ENCODE measurements around the gene SCFD2. TPM values are rescaled to one million over a fixed set of nuclear protein-coding genes. Genes with fewer than 3 reads are reported as not detected.

Gene SCFD2
- total RNA-seq, 1 donor from 2014 or later = 29.9 TPM

DNA sequence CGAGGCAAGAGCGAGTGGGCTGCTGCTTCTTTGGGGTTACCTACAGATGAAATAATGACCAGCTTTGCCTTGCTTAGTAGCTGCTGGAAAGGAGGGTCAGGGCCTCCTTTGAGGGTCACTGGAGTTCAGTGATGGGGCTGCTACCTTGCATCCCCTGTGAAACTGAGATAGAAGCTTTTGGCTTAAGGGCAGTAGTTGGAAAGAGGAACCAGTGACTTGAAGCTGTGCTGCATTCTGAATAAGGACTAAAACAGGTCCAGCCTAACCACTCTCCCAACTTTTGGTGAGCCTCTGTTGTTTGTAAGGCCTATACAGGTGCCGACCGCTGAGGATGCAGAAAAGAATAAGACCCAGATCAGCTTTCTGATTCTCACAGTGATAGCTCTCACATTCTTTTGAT is 462.6 kb downstream of the SCFD2 start:
- intact Hi-C loops (cut with micrococcal nuclease) = no loop called here

DNA sequence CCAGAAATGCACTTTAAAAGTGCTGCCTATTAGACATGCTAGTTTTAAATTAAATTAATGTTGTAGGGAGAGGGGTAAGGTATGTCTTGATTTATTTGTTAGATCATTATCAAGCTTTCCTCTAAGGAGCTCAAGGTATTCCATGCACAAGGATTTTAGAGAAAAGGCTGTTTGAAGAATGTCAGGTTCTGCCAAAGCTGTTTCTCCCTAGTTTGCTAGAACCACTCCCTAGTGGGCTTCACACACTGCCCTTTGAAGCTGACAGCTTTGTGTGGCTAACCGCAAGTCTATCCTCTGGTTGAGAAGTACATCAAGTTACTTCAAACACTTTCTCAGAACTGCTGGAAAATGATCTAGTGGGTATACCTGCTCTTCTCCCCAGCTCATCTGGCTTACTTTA is 471.4 kb downstream of the SCFD2 start:
- intact Hi-C loops (cut with micrococcal nuclease) = no loop called here

DNA sequence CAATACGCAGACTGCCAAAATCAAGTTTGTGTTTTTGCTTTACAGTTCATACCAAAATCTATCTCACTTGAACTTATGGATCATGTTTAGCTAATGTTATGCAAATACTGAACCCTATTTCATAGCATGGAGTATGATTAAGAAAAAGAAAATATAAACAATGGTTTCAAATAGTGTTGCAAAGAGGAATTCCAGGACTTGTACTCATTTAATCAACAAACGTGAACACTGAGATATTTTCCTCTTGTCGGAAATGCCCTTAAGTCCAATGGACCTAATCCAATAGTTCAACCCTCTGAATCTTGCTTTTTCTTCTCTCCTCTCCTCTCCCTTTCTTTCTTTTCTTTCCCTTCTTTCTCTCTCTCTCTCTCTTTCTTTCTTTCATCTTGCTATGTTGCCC is 473.0 kb downstream of the SCFD2 start:
- intact Hi-C loops (cut with micrococcal nuclease) = no loop called here

DNA sequence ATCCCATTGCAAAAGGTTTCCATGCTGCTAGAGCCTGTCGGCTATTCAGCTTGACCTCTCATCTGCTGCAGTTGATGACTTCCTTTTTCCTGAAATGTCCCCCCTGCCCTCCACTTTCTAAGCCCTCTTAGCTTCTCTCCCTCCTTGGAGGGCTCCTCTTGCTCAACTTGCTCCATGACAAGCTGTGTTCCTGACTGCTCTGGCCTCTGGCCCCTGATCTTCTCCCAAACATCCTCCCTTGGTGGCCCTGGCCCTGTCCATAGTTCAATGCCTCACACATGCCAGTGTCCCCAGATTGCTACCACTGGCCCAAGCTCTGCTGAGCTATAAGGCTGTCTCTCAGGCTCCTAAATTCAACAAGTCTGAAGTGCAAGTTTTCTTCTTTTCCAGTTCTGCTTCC is 474.1 kb downstream of the SCFD2 start:
- intact Hi-C loops (cut with micrococcal nuclease) = no loop called here

DNA sequence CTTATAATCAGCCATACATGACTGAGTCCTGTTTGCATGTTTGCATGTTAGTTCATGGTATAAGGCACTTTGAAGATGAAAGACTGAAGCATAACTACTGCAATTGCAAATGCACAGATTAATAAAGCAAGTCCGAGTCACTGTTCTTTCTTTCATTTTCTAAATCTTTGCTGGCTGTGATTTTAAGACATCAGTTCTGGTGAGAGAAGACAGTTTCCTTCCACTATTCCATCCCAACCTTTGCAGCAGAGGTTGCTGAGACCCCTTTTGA is 475.4 kb downstream of the SCFD2 start:
- intact Hi-C loops (cut with micrococcal nuclease) = no loop called here

DNA sequence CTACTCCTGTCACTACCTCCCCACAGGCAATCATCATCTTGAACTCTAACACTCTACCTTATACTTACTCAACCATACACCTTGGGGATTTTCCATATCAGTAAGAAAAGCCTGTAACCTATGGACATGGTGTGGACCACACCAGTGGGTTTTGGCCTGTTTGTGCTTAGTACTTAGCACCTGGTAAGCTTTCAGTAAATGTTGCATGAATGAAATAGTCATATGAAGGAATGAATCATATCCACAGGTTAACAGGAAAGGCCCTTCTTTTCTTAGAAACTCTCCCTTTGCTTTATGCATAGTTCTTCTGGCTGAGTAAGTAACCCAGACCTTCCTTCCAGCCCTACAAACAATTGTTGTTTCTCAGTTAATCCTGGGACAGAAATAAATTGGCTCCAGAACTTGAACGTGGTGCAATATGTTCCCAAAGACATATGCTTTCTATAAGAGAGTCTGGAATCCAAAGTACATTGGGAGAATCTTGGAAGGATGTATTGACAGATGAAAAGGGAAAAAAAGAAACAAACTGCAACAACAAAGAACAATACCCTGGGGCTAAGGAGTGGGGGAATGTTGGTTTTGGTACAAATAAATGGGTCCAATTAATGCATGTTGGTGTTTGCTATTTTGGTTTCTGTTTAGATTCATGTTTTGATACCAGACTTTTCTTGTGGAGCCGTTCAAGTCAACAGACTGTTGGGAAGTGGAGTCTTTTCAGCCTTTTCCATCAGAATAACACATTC is 475.9 kb downstream of the SCFD2 start:
- intact Hi-C loops (cut with micrococcal nuclease) = no loop called here

DNA sequence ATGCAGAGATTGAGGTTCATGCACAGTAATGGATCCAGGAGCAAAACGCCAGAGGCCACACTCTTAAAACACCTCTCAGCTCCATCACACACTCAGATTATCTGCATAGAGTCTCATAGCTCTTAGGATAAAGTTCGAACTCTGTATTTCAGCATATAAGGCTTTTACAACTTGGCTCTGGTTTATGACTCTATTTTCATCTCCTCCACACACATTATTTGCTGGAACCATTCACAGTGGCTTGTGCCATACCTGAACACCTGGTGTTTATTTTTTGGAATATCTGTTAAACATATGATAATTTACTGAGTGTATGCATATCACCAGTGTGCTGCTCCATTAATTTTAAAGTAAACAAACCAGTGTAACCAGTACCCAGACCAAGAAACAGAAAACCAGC is 476.5 kb downstream of the SCFD2 start:
- intact Hi-C loops (cut with micrococcal nuclease) = no loop called here

DNA sequence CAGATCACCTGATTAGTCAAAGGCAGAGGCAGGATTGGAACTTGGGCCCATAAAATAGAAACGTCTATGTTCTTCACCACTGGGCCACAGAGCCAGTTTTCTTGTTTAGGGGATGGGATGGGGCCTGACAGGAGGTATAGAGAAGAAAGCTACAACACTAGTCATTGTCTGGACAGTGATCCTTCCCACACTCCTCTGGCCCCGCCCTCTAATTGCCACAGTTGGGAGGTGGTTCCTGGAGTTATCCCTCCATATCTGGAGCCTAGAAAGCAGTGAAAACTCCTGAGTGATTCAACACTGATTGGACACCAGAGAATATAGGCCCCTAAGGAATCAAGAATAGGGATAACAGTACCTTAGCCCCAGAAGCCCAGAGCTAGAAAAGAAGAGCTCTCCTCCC is 480.9 kb downstream of the SCFD2 start:
- intact Hi-C loops (cut with micrococcal nuclease) = no loop called here

DNA sequence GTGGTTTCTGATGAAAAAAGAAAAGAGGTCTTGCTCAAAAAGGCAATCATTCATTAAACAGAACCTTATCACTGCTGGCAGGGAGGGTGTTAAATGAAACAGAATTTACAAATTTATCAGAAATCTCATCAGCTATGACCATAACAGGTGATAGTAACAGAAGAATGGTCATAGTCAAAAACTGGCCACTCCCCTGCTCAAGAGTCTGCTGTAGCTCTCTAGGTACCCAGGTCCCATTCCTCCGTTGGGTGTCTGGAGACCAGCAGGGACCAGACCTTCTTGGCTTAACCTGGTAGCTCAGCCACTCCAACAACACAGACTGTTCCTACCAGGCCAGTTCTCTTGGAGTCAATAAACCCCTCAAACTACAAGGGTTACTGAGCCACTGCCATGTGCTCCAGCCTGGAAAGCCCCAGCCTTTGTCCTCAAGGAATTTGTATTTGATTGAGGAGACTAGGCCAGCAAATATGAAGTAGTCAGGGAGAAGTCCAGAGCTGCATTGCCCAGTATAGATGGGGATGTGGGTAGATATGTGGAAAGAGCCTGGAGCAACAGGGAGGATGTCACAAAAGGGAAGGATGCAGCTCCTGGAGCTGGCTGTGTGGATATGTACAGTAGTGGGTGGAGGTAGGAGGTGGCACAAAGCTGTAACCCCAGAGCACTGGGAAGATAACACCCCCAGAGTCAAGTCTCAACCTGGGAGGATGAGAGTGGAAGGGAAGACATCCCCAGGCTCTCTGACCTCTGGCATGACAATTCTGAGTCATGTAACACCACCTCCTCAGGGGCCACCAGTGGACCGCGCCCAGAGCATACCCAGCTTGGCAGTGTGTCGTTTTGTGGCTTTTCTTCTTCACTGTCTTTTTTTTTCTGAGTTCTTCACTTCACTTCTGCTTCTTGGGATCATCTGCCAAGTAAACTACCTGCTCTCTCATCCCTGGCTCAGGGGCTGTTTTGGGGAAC is 481.9 kb downstream of the SCFD2 start:
- intact Hi-C loops (cut with micrococcal nuclease) = no loop called here

DNA sequence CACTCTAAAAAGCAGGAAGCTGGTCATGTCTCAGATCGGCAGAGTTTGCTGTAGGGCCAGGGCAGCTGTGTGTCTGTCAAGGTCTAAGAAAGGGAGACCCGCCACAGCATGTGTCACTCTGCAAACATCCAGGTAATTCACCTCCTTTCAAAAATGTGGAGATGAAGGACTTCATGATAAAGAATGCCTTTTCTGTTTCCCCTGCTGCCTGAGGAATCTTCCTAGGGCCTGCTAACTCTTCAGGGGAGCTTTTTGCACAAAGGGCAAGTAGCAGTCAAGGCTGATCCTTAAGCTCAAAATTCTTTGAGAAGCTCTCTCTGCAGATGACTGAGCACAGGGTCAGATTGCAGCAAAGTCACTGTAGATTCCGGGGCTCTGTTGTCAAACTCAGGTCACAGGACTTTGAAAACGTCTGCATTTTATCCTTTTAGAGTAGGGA is 482.7 kb downstream of the SCFD2 start:
- intact Hi-C loops (cut with micrococcal nuclease) = no loop called here

DNA sequence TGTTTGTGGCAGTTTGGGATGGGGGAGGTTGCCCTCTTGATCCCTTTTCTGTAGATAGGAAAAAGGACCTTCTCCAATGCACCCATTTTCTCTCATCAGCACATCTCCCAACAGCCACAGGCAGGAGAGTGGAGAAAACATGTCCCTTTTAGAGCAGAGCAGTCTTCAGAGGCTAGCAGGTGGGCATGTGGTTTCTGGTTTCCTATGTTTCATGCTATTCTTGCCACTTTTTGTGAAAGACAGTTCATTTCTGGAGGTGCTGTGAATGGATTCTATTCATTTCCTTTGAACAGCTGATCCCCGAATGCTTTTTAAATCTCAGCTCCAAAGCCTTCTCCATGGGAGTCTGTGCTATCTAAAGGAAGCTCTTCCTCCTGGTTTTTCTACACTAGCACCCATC is 484.9 kb downstream of the SCFD2 start:
- intact Hi-C loops (cut with micrococcal nuclease) = no loop called here

DNA sequence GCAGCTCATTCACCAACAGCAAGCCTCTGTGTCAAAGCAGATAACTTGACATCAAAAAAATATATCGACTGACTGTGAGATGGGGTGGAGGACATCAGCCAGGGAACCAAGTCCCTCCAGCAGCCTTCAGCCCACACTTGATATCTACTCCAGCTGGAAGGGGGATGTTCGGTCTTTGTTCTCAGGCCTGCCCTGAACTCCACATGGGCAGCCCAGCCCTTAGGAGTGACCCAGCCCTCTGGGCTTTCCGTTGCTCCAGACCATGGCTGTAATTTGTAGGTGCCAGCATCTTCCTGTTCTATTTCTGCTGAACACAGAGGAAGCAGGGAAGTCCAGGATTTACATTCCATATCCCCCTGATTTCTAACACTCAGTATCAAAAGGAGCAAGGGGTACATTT is 486.4 kb downstream of the SCFD2 start:
- intact Hi-C loops (cut with micrococcal nuclease) = no loop called here

DNA sequence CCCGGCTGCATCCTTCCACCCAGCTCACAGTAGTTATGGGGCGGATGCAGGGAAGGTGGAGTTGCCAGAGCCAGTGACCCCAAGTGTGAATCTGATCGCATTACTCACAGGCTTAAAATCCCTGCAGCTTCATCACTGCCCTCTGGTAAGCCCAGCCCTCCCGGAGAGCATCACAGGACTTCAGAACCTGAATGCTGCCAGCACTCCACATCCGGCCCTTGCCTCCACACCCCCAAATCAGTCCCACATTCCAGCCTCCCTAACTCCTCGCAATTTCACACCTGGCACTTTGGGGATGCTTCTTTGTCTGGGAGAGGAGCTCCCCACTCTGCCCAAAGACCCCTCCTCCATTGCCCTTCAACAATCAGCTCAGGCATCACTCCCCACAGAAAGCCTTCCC is 488.2 kb downstream of the SCFD2 start:
- intact Hi-C loops (cut with micrococcal nuclease) = no loop called here

DNA sequence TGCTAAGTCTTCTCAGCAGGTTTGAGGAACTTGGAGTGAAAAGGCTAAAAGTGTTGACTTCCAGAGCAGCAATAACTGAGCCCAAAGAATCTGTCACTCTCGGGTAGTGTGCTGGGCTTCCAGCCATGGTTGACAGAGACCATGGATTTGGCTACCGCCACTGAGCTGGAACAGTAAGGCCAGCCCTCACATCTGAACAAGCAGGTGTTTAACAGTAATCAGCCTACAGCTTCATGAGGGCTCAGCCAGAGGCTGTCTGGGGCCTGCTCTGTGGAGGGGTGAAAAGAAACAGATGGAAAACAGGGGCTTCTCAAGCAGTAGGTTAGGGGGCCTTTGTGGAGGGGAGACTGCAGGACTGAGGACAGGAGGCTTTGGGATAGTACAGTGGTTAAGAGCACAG is 488.8 kb downstream of the SCFD2 start:
- intact Hi-C loops (cut with micrococcal nuclease) = no loop called here

DNA sequence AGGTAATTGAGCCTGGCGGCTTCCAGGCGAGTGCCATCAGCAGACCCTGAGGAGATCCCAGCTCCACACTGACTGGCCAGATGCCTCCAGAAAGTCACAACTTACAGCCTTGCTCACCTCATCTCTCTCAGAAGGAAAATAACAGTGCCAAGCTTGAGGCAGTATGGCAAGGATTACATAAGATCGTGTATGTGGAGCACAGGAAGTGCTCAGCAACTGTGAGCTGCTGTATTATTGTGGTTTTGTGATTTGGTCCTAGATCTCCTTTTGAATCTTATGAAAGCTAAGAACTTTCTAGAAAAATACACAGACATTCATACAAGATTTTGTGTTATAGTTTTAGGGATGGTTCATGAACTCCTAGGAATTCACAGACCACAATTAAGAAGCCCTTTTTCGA is 489.8 kb downstream of the SCFD2 start:
- intact Hi-C loops (cut with micrococcal nuclease) = no loop called here

DNA sequence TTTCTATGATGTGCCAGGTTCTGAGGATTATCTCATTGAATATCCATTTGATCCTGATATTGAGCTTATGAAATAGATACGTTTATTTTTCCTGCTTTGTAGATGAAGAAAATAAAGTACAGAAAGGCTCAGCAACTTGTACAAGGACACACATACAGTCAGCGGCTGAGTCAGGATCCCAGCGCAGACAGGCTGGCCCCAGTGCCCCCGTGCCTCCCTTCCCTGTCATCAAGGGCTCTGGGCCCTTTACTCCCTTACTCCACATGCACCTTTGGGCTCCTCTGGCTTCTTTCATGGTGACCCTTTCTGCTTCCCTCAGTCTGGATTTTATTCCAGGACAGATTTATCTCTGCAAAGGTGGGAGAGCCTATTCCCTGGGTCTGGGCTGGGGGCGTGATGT is 490.9 kb downstream of the SCFD2 start:
- intact Hi-C loops (cut with micrococcal nuclease) = no loop called here

DNA sequence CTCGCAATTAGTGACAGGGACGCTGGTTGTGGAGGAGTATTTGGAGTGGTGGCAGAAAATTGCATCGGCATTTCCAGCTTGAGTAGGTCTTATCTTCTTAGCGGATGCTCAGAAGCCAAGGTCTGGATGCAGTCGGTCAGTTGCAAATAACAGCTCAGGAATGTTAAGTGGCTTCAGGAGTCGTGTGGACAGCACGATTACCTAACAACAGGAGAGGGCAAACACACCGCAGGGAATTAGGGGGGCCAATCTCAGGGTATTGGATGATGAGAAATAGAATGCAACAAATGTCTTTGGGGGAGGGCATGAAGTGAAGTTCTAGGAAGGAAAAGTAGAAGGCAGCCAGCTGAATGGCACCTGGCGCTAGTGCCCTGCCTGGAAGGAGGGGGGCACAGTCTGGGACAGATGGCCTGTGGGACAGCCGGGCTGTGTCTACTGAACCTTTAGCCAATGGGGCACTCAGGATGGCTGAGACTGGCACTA is 492.0 kb downstream of the SCFD2 start:
- intact Hi-C loops (cut with micrococcal nuclease) = no loop called here

DNA sequence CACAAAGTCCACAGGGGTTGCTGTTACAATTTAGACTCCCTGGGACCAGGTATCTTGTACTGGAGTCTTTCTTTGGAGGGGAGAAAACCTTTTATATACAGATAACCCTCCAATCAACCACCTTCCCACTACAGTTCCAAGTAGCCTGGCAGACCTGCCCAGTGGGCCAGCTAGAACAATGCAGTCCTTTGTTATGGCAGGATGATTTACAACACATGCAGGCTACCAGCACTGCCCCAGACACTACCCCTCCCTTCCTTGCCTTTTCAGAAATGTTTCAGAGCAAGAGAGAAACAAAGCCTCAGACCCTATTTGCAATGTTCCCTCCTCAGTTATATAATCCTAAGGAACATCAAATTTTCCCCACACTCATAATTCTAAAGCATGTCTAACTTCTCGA is 492.7 kb downstream of the SCFD2 start:
- intact Hi-C loops (cut with micrococcal nuclease) = no loop called here

DNA sequence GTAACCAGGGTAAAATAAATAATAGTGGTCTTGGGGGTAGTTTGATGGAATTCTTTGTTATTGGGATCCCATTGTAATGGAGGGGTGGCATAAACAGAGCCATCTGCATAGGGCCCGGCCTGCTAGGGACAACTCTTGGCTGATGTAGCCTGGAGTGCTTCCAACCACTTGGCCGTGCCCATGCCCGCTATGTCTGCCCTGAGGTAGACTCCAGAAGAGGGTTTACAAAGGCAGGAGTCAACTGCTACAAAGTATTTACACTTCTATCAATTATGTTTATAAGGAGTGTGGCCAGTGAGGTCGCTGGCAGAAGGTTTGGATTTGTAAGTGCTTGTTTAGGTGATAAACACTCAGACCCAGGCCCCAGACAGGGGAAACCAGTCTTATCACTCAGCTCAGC is 495.6 kb downstream of the SCFD2 start:
- intact Hi-C loops (cut with micrococcal nuclease) = no loop called here

DNA sequence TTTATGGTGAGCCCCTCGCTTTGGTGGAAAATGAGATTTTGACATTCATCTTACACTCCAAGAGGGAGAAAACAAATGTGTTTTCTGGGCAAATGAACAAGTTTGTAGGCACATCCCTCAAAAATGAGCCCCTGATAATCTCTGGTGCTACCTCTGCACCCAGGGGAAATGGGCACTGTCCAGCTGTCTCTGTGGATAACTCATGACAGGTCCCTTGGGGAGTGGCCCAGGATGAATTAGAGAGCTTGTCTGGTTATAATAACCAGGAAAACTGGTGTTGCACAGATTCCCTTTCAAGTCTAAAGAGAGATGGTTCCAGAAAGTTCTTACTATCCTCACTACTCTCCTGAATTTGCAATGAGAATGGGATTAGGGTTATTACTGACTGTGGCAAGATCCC is 496.2 kb downstream of the SCFD2 start:
- intact Hi-C loops (cut with micrococcal nuclease) = loop anchor here (10.0 kb wide), 1 partner anchor 45 kb away; no protein-coding TSS in a partner anchor

DNA sequence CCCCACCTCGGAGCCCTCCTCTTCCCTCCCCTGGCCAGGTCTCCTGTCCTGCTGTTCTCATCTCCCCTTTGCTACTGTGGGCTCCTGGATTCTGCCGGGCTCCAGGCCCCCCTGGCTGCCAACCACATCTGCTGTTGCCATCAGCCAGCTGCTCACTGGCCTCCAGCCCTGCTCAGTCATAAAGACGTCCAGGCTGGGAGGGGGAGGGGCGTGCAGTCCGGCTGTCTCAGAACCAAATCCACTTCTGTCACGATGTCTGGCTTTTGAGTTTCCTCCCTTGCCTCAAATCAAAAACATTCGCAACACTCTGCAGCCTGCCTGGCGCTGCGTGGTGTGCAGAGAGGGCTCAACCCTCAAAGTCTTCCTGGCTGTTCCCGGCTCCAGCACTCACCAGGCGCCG is 496.7 kb downstream of the SCFD2 start:
- intact Hi-C loops (cut with micrococcal nuclease) = loop anchor here (10.0 kb wide), 1 partner anchor 46 kb away; no protein-coding TSS in a partner anchor

DNA sequence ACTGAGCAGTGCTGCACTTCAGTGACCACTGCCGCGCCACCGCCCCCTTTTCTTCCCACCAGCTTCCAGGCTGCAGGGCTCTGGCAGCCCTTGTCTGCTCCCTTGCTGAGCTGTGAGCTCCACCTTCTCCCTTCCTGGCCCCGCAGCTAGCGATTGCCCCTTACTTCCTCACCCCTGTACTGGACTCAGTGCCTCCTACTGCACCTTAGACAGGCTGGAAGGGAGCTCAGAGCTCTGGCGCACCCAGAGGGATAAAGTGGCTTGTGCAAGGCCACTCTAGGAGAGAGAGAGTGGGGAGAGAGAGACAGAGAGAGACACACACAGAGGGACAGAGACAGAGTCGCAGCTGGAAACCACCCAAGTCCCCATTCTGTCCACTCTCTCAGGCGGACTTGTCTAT is 497.7 kb downstream of the SCFD2 start:
- intact Hi-C loops (cut with micrococcal nuclease) = loop anchor here (10.0 kb wide), 1 partner anchor 47 kb away; no protein-coding TSS in a partner anchor
